GM19193 (cell line): ENCODE measurements around the gene VPS8.

Experiments used
- POLR2A ChIP-seq: IDR thresholded peaks from 4 replicates; pipeline ENCODE4 v1.6.1; 2011; ENCODE audit not compliant: insufficient read depth, insufficient read length; ENCODE audit errors: extremely low read depth

Gene VPS8

GRCh38 chr3:184908859-184909258 lies 96.9 kb downstream of the VPS8 start:
- TF ChIP-seq POLR2A = no peak

DNA sequence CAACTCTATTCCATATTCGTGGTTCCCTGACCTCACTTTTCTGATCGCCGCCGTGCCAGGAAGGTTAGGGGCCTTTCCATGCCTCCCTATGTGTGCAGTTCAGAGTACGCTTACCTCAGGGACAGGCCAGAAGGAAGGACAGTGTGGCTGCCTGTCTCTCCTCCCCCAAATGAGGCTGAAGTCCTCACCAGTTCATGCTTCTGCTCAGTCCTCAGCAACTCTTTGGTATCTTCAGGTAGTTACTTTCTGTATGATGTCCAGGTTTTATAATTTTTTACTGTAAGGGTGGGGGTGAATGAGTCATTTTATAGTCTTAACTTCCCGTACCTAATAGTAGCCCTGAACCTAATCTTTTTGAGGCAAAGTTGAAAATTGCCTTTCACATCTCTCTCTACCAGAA lies 98.7 kb downstream of the VPS8 start:
- no peak for TF ChIP-seq POLR2A

GRCh38 chr3:184911570-184911969 lies 99.6 kb downstream of the VPS8 start:
- no peak for TF ChIP-seq POLR2A

- TF ChIP-seq POLR2A = no peak
Measured at GRCh38 chr3:184912163-184912562, 100.2 kb downstream of the VPS8 start.

GRCh38 chr3:184914628-184915027 lies 102.7 kb downstream of the VPS8 start:
- no peak for TF ChIP-seq POLR2A

- no peak for TF ChIP-seq POLR2A
Measured at GRCh38 chr3:184918750-184919149, 106.8 kb downstream of the VPS8 start.

- TF ChIP-seq POLR2A = no peak
Measured at GRCh38 chr3:184919651-184920050, 107.7 kb downstream of the VPS8 start.

- no peak for TF ChIP-seq POLR2A
Measured at GRCh38 chr3:184924547-184924946, 112.6 kb downstream of the VPS8 start.

DNA sequence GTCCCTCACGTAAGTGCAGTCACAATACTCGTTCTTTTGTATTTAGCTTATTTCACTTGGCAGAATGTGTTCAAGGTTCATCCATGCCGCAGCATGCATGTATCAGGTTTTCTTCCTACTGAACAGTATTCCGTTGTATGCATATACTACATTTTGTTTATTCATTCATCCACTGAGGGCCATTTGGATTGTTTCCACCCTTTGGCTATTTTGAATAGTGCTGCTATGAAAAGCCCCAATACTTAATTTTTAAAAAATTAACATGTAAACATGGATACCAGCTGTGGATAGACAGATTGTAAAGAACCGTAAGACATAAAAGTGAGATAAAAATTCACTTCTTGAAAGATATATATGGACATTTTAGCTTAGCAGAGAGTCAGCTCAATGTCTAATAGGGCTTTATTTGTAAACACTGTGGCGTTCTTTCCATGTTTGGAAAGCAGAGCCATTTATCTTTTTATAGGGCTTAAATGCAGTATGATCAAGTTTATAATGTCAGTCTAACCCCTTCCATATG lies 115.9 kb downstream of the VPS8 start:
- TF ChIP-seq POLR2A = no peak

- TF ChIP-seq POLR2A = no peak
Measured at GRCh38 chr3:184932777-184933176, 120.8 kb downstream of the VPS8 start.

- TF ChIP-seq POLR2A = no peak
Measured at GRCh38 chr3:184937611-184938010, 125.6 kb downstream of the VPS8 start.

DNA sequence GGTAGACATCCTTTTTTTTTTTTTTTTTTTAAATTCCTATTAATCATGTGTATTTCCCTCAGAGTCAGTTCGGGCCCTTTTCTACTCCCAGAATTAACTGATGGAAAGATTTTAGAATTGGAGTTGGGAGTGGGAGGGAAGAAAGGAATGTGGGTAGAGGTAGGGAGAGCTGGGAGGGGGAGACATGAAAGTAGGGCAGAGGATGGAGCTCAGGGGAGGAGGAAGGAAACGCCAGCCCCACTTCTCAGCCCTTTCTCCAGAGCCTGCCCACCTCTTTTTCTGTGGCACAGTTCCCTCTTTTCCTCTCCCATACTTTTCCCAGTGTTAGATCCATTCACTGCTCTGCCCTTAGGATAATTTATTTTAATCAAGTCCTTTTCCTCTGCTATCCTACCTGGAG lies 129.4 kb downstream of the VPS8 start:
- no peak for TF ChIP-seq POLR2A

DNA sequence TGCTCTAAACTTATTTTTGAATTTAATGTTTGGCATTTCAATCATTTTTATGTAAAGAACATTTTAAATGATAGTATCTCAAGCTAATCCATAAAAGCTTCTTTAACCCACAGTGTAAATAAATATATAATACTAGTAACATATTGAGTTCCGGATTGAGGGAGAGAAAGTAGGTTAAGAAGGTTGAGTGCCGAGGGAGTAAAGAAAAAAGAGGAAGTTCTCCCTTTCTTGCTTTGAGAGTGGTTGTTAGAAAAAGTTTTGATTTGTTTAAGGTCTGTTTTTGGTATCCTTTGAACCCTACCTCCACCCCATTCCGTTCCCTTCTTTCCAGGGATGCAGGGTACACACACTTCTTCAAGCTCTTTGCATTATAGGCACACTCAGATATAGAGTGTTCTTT lies 130.8 kb downstream of the VPS8 start:
- TF ChIP-seq POLR2A = no peak

GRCh38 chr3:184944241-184944640 lies 132.3 kb downstream of the VPS8 start:
- no peak for TF ChIP-seq POLR2A

GRCh38 chr3:184945886-184946625 lies 134.1 kb downstream of the VPS8 start:
- TF ChIP-seq POLR2A = no peak

- TF ChIP-seq POLR2A = no peak
Measured at GRCh38 chr3:184946917-184947316, 135.0 kb downstream of the VPS8 start.
